ENCODE data around the gene SUMF1.

The SUMF1 gene

GRCh38 chr3:4322635-4323034 is 144.4 kb downstream of the SUMF1 start:
- TF ChIP-seq EZH2phosphoT487 (IDR thresholded peaks at IDR 0.05; ENCODE audit: low read length): no peak
- no peak for TF ChIP-seq CTCF (IDR thresholded peaks at IDR 0.05; ENCODE audit: low read length)
- no peak for TF ChIP-seq EZH2 (optimal IDR thresholded peaks at IDR 0.05; ENCODE audit: low read depth, low read length)
- H3K9ac ChIP-seq (ENCODE audit: low read length): no peak overlapping the region
- H3K9me2 ChIP-seq (replicated peaks; ENCODE audit: insufficient read depth, low read length): no peaks in the 10 kb centered on the region
- H3K4me1 ChIP-seq (ENCODE audit: low read length): no peaks in the 10 kb centered on the region
- H3K4me2 ChIP-seq (ENCODE audit: low read depth, low read length): no peak overlapping the region
- no peak for DNase-seq
- no peaks in the 10 kb centered on the region for H4K20me1 ChIP-seq (ENCODE audit: insufficient read depth, low read length)
- H2AFZ ChIP-seq (ENCODE audit: low read length): no peak overlapping the region
- no peaks in the 10 kb centered on the region for H3K27me3 ChIP-seq (replicated peaks; ENCODE audit: insufficient read depth, low read length)
- no peaks in the 10 kb centered on the region for H3K9me3 ChIP-seq (replicated peaks; ENCODE audit: insufficient read depth, low read length)
- H3K36me3 ChIP-seq (replicated peaks; ENCODE audit: insufficient read depth, low read length): no peaks in the 10 kb centered on the region
- H3K4me3 ChIP-seq (ENCODE audit: low read length): no peak overlapping the region
- H3F3A ChIP-seq (ENCODE audit: insufficient read depth, low read length): no peaks in the 10 kb centered on the region
- no peak overlapping the region for H3K27ac ChIP-seq (ENCODE audit: low read length)
- H3K79me2 ChIP-seq (ENCODE audit: low read length): no peaks in the 10 kb centered on the region

DNA sequence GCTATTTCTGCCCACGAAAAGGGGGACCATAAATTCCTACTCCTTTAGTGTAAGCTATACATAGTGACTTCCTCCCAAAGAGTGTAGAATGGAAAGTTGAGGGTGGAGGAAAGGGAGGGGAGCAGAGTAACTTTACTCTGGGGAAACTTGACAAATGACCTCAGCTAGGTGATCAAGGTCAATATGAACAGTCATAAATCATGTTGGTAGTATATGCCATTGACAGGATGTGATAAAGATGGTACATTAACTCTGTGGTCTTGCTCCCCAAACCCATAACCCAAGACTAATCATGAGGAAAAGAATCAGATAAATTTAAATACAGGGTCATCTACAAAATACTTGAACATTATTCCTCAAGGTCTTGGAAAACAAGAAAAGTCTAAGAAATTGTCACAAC is 145.3 kb downstream of the SUMF1 start:
- no peaks in the 10 kb centered on the region for H3K36me3 ChIP-seq (replicated peaks; ENCODE audit: insufficient read depth, low read length)
- no peak overlapping the region for H3K9ac ChIP-seq (ENCODE audit: low read length)
- H3K79me2 ChIP-seq (ENCODE audit: low read length): no peaks in the 10 kb centered on the region
- H2AFZ ChIP-seq (ENCODE audit: low read length): no peak overlapping the region
- H3F3A ChIP-seq (ENCODE audit: insufficient read depth, low read length): no peaks in the 10 kb centered on the region
- no peaks in the 10 kb centered on the region for H3K9me2 ChIP-seq (replicated peaks; ENCODE audit: insufficient read depth, low read length)
- H3K9me3 ChIP-seq (replicated peaks; ENCODE audit: insufficient read depth, low read length): no peaks in the 10 kb centered on the region
- H3K4me2 ChIP-seq (ENCODE audit: low read depth, low read length): no peak overlapping the region
- H3K4me1 ChIP-seq (ENCODE audit: low read length): no peaks in the 10 kb centered on the region
- no peak for TF ChIP-seq EZH2 (optimal IDR thresholded peaks at IDR 0.05; ENCODE audit: low read depth, low read length)
- no peak for TF ChIP-seq CTCF (IDR thresholded peaks at IDR 0.05; ENCODE audit: low read length)
- no peak for TF ChIP-seq EZH2phosphoT487 (IDR thresholded peaks at IDR 0.05; ENCODE audit: low read length)
- H3K27me3 ChIP-seq (replicated peaks; ENCODE audit: insufficient read depth, low read length): no peaks in the 10 kb centered on the region
- no peak overlapping the region for H3K4me3 ChIP-seq (ENCODE audit: low read length)
- DNase-seq: no peak
- no peaks in the 10 kb centered on the region for H4K20me1 ChIP-seq (ENCODE audit: insufficient read depth, low read length)
- no peak overlapping the region for H3K27ac ChIP-seq (ENCODE audit: low read length)

DNA sequence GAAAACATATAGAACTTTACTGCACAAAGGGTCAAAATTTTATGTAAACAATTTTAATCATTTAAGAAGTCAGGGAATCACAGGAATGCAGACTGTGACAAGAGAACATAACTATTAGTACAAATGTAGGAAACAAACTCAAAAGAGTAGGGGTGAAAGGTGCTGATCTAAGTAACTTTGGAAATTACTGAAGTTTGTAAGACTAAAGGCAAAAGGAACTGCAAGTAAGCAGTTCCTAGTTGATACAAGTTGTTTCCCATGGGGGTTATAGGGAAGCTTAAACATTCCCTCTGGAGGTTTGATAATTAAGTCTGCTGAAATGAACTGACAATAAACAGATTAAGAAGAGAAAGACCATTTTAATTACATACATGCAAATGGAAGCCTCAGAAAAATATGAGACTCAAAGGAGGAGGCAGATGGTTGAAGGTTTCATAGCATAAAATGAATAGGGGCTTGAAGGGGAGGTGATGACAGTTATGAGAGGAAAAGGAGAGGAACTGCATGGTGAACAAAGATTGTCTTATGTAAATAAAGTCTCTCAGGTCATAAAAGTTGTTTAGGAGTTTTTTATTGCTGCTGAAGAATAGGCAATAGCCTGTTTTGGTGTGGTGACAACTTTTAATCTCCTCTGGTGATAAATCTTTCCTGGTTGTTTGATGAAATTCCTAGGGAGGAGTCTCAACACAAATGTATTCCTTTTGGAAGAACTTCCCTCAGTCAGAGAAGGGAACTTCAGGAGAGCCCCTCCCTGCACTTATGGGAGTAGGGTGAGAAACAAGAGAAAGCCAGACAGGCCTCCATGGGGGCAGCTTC is 146.8 kb downstream of the SUMF1 start:
- no peaks in the 10 kb centered on the region for H3K36me3 ChIP-seq (replicated peaks; ENCODE audit: insufficient read depth, low read length)
- no peak overlapping the region for H3K4me3 ChIP-seq (ENCODE audit: low read length)
- H3K79me2 ChIP-seq (ENCODE audit: low read length): no peaks in the 10 kb centered on the region
- H3K9me2 ChIP-seq (replicated peaks; ENCODE audit: insufficient read depth, low read length): no peaks in the 10 kb centered on the region
- H3K27me3 ChIP-seq (replicated peaks; ENCODE audit: insufficient read depth, low read length): no peaks in the 10 kb centered on the region
- no peak overlapping the region for H3K4me2 ChIP-seq (ENCODE audit: low read depth, low read length)
- no peaks in the 10 kb centered on the region for H3K9me3 ChIP-seq (replicated peaks; ENCODE audit: insufficient read depth, low read length)
- H4K20me1 ChIP-seq (ENCODE audit: insufficient read depth, low read length): no peaks in the 10 kb centered on the region
- DNase-seq: no peak
- H3K27ac ChIP-seq (ENCODE audit: low read length): no peak overlapping the region
- no peak overlapping the region for H3K9ac ChIP-seq (ENCODE audit: low read length)
- TF ChIP-seq CTCF (IDR thresholded peaks at IDR 0.05; ENCODE audit: low read length) (no peak), EZH2 (optimal IDR thresholded peaks at IDR 0.05; ENCODE audit: low read depth, low read length) (no peak), EZH2phosphoT487 (IDR thresholded peaks at IDR 0.05; ENCODE audit: low read length) (no peak)
- no peaks in the 10 kb centered on the region for H3K4me1 ChIP-seq (ENCODE audit: low read length)
- H2AFZ ChIP-seq (ENCODE audit: low read length): no peak overlapping the region
- no peaks in the 10 kb centered on the region for H3F3A ChIP-seq (ENCODE audit: insufficient read depth, low read length)
